Esophagus squamous epithelium (tissue), 5 donors: ENCODE measurements around the gene MED27. TPM values are rescaled to one million over a fixed set of nuclear protein-coding genes. Genes with fewer than 3 reads are reported as not detected.

ENCODE experiments used
- DNase-seq: peaks from one replicate; lab custom pipeline; 2025; lab: John Stamatoyannopoulos, UW
- H3K27ac ChIP-seq, 4 donors: fragments of 200-600 bp; sonication (generic); one replicate each; pipeline ENCODE4 v1.5.1; 2016 to 2019; ENCODE audit warnings: mild to moderate bottlenecking in 1 of 4
- H3K27me3 ChIP-seq, 4 donors: fragments of 200-600 bp; sonication (generic); 1 replicate in 3 of 4; 2 replicates in 1 of 4; pipeline versions ENCODE4 v1.5.1 to v1.6.0; 2017 to 2021; ENCODE audit warnings: antibody characterized with exemption in 1 of 4
- H3K36me3 ChIP-seq, 3 donors: fragments of 200-600 bp; sonication (generic); one replicate each; pipeline ENCODE4 v1.5.1; 2016 to 2019
- H3K4me1 ChIP-seq, 3 donors: fragments of 200-600 bp; sonication (generic); one replicate each; pipeline ENCODE4 v1.5.1; 2017 to 2019
- H3K4me3 ChIP-seq, 4 donors: fragments of 200-600 bp; sonication (generic); 1 replicate in 3 of 4; 2 replicates in 1 of 4; pipeline ENCODE4 v1.5.1; 2016 to 2019; ENCODE audit warnings: mild to moderate bottlenecking in 2 of 4, moderate library complexity in 1 of 4
- H3K9me3 ChIP-seq, 3 donors: fragments of 200-600 bp; sonication (generic); one replicate each; pipeline ENCODE4 v1.5.1; 2016 to 2019
- CTCF ChIP-seq, 6 experiments: fragments of 450-650 bp in 4 of 6; fragments of 200-600 bp in 2 of 6; sonication (generic) in 2 of 6; IDR thresholded peaks; one replicate each; pipeline ENCODE4 v1.5.1; 2016 to 2019; ENCODE audit warnings: antibody characterized with exemption in 6 of 6, mild to moderate bottlenecking in 4 of 6, moderate library complexity in 4 of 6
- POLR2A ChIP-seq, 4 donors: fragments of 450-650 bp; IDR thresholded peaks; one replicate each; pipeline ENCODE4 v1.6.1; 2017; ENCODE audit warnings: antibody characterized with exemption in 4 of 4, mild to moderate bottlenecking in 4 of 4, moderate library complexity in 3 of 4
- WGBS, 2 donors: methylation state at CpG; one replicate each; pipeline ENCODE4 v1.1.5; 2018; 5-methylcytosine and 5-hydroxymethylcytosine counted together
- intact Hi-C: fragments of 100-400 bp; cut with DNase I; formaldehyde crosslinking; loops from one replicate; pipeline ENCODE4 v1.15.0; 2022
- total RNA-seq, 4 donors: library from RNA; depleted of rRNA; stranded (reverse); fragments of >200 nt; gene quantifications; one replicate each; pipeline ENCODE4 v1.1.0, GENCODE V29; 2016
- donor health status: DM: yes; HTN: yes; CAD: no.

Gene MED27
- total RNA-seq, 4 donors from 2014 or later = 10.6 to 20.0 (median 17.6) TPM

- H3K27ac ChIP-seq = no peak overlapping the region
- no peaks in the 10 kb centered on the region for H3K4me1 ChIP-seq
- peaks cover 0 to 76% (median 0%) of the 10 kb centered on the region in 4 donors for H3K27me3 ChIP-seq
- no peak for TF ChIP-seq POLR2A (IDR thresholded peaks at IDR 0.05)
- TF ChIP-seq CTCF (IDR thresholded peaks at IDR 0.05) = no peak
- no peaks in the 10 kb centered on the region for H3K36me3 ChIP-seq
- DNase-seq = no peak
- 88 to 93% methylated on average over 10 to 15 of the region's 25 CpGs for WGBS, 2 donors
- no peaks in the 10 kb centered on the region for H3K9me3 ChIP-seq
- no peak overlapping the region for H3K4me3 ChIP-seq
- intact Hi-C loops = no loop called here
These were observed 238.6 kb downstream of the MED27 start for GRCh38 chr9:131840751-131841702.

- 74 to 82% methylated on average over 7 of the region's 8 CpGs for WGBS, 2 donors
- TF ChIP-seq POLR2A (IDR thresholded peaks at IDR 0.05) (no peak), CTCF (IDR thresholded peaks at IDR 0.05) (no peak)
- Histone ChIP-seq H3K4me1 (peaks cover 0 to 3% (median 0%) of the 10 kb centered on the region in 3 donors), H3K36me3 (no peaks in the 10 kb centered on the region), H3K27me3 (peaks cover 0 to 76% (median 0%) of the 10 kb centered on the region in 4 donors), H3K9me3 (no peaks in the 10 kb centered on the region), H3K4me3 (no peak overlapping the region), H3K27ac (no peak overlapping the region)
- intact Hi-C loops = no loop called here
- DNase-seq = no peak
These were observed 239.4 kb downstream of the MED27 start for GRCh38 chr9:131840220-131840619.

DNA sequence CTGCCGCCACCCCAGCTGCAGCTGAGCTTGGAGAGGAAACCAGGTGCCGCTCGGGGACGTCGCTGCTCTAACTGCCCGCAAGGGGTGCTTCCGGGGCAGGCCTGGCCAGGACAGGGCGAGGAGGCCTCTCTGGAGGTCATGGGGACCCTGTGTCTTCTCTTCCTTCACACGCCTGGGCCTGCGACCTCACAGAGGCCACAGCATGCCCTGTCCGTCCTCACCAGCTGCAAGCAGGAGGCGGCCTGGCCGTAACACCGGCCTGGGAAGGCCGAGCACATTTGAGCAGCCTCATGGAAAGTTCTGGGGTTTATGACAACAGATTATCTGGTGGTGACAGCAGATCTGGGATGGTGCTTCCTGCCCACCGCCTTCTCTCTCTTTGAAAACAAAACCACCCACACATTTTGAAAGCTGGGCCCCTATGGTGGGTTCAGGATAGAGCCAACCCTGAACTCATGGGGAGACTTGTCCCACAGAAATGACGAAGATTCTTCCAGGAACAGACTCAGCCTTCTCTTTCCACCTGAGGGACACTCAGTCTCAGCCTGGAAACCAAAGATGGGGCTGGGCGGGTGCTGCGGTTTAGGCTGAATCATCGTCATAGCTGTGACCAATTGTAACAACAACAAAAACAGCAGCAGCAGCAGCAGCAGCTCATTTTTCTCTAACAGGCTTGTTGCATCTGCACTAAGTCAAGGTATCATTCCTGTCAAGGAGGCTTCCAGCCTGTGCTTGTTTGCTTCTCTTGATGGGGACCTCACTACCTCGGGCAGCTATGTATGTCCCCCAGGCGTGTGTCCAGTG, 240.2 kb downstream of the MED27 start:
- intact Hi-C loops = no loop called here
- no peak overlapping the region for H3K4me3 ChIP-seq
- TF ChIP-seq CTCF (IDR thresholded peaks at IDR 0.05) (no peak), POLR2A (IDR thresholded peaks at IDR 0.05) (no peak)
- 60 to 64% methylated on average over 6 to 10 of the region's 22 CpGs for WGBS, 2 donors
- H3K27me3 ChIP-seq = peaks cover 0 to 83% (median 0%) of the 10 kb centered on the region in 4 donors
- H3K9me3 ChIP-seq = peaks cover 0 to 2% (median 0%) of the 10 kb centered on the region in 3 donors
- peaks cover 0 to 8% (median 0%) of the 10 kb centered on the region in 3 donors for H3K4me1 ChIP-seq
- no peak for DNase-seq
- H3K36me3 ChIP-seq = no peaks in the 10 kb centered on the region
- peak overlapping the region in 1 of 4 donors; percentile 28 for H3K27ac ChIP-seq

DNA sequence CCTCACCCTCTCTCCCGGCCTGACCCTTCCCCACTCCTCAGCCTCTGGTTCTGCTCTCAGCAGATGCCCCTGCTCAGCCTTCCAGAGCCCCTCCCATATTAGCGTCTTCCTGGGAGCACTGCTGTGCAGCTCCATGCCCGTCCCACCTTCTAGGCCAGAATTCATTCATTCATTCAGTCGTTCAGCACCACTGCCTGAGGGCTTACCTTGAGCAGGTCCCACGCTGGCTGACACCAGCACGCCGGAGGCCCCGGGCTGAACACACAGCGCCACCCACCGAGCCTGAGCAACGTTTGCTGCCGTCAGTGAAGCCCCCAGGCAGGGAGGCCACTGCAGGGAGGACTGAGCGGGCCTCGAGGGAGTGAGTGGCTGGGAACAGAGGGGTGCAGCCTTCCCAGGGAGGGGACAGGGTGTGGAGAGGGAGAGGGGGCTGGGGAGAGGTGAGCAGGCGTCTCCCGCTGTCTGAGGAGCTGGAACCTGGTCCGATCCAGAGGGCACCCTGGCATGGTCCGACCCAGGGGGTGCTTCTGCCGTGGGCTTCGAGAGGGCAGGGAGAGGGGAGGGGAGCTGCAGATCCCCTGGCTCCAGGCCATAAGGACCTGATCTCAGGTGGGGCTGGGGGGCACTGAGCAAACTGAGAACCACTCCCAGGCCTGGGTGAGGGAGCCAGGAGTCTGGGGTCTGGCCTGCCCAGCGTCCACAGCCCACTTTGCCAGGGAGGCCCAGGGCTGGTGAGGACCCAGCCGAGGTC, 241.0 kb downstream of the MED27 start:
- peaks cover 0 to 9% (median 5%) of the 10 kb centered on the region in 3 donors for H3K9me3 ChIP-seq
- peaks cover 0 to 8% (median 0%) of the 10 kb centered on the region in 3 donors for H3K4me1 ChIP-seq
- intact Hi-C loops = no loop called here
- no peaks in the 10 kb centered on the region for H3K36me3 ChIP-seq
- H3K4me3 ChIP-seq = no peak overlapping the region
- peaks cover 0 to 91% (median 0%) of the 10 kb centered on the region in 4 donors for H3K27me3 ChIP-seq
- WGBS, 2 donors = 18 to 20% methylated on average over 3 of the region's 22 CpGs
- TF ChIP-seq POLR2A (IDR thresholded peaks at IDR 0.05) = no peak
- no peak for TF ChIP-seq CTCF (IDR thresholded peaks at IDR 0.05)
- DNase-seq = no peak
- H3K27ac ChIP-seq = peak overlapping the region in 1 of 4 donors; percentile 28
